Measurements from ENCODE around the gene TMEM121. TPM values are rescaled to one million over a fixed set of nuclear protein-coding genes. Genes with fewer than 3 reads are reported as not detected.
"Not testable (repeated sequence)": the region's sequence is repeated elsewhere in the genome, so short reads cannot be mapped to it uniquely, and the experiment has no call there.

Gene TMEM121
- total RNA-seq, 4 donors from 2014 or later = 3.9 to 6.7 (median 5.2) TPM

DNA sequence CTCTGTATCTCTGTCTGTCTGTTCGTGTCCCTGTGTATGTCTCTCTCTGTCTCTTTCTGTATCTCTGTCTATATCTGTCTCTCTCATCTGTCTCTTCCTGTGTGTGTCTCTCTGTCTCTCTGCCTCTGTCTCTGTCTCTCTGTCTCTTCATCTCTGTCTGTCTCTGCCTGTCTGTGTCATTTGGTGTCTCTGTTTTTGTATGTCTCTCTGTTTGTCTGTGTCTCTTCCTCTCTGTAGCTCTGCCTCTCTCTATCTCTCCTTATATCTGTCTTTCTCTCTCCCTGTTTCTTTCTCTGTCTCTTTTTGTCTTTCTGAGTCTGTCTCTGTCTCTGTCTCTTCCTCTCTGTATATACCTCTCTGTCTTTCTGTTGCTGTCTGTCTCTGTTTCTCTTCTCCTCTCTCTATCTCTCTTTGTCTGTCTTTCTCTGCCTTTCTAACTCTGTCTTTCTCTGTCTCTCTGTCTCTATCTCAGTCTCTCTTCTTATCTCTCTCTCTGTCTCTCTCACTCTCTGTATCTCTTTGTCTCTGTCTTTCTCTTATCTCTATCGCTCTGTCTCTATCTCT is 50.2 kb downstream of the TMEM121 start:
- no peak for TF ChIP-seq POLR2A (IDR thresholded peaks at IDR 0.05)
- TF ChIP-seq, protein P1, sequence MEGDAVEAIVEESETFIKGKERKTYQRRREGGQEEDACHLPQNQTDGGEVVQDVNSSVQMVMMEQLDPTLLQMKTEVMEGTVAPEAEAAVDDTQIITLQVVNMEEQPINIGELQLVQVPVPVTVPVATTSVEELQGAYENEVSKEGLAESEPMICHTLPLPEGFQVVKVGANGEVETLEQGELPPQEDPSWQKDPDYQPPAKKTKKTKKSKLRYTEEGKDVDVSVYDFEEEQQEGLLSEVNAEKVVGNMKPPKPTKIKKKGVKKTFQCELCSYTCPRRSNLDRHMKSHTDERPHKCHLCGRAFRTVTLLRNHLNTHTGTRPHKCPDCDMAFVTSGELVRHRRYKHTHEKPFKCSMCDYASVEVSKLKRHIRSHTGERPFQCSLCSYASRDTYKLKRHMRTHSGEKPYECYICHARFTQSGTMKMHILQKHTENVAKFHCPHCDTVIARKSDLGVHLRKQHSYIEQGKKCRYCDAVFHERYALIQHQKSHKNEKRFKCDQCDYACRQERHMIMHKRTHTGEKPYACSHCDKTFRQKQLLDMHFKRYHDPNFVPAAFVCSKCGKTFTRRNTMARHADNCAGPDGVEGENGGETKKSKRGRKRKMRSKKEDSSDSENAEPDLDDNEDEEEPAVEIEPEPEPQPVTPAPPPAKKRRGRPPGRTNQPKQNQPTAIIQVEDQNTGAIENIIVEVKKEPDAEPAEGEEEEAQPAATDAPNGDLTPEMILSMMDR (IDR thresholded peaks at IDR 0.05) = no peak
- no peak for TF ChIP-seq EP300 (IDR thresholded peaks at IDR 0.05)
- no peaks in the 10 kb centered on the region for H3K9me3 ChIP-seq
- no peaks in the 10 kb centered on the region for H3K4me1 ChIP-seq
- no peak for ATAC-seq
- WGBS, 2 donors (ENCODE audit: low coverage in 1 of 2) = 73% methylated on average over 2 of the region's 2 CpGs; no CpG with 5 or more reads in 1 of the 2 donors
- H3K27me3 ChIP-seq = no peaks in the 10 kb centered on the region
- no peak overlapping the region for H3K27ac ChIP-seq
- no peak overlapping the region for H3K4me3 ChIP-seq
- no peaks in the 10 kb centered on the region for H3K36me3 ChIP-seq

DNA sequence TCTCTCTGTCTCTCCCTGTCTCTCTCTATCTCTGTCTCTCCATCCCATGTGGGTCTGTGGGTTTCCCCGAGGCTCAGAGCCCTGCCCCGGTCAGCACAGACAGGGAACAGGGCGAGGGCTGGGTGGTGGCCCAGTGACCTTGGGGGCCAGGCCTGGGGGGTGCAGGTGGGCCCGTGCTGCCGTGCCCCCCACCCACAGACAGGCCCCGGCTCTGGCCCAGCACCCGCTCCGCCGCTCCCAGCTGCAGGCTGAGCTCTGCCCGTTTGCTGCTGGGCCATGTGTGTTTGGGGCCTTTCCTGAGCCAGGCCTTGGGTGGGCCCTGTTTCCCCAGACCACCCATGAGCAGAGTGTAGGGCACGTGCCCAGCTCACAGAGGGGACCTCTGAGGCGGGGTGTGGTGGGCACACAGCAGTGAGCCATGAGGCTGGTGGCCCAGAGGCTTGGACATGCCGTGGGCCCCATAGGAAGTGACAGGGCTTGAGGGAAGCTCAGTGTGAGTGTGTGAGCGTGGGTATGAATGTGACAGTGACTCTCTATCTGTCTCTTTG is 51.0 kb downstream of the TMEM121 start:
- Histone ChIP-seq H3K4me1 (no peaks in the 10 kb centered on the region), H3K36me3 (no peaks in the 10 kb centered on the region), H3K27me3 (no peaks in the 10 kb centered on the region), H3K9me3 (no peaks in the 10 kb centered on the region), H3K27ac (no peak overlapping the region), H3K4me3 (no peak overlapping the region)
- WGBS, 2 donors (ENCODE audit: low coverage in 1 of 2) = 87% methylated on average over 3 of the region's 14 CpGs; no CpG with 5 or more reads in 1 of the 2 donors
- TF ChIP-seq, protein P1 (IDR thresholded peaks at IDR 0.05) = no peak
- TF ChIP-seq POLR2AphosphoS5 (IDR thresholded peaks at IDR 0.05) = no peak
- no peak for TF ChIP-seq POLR2A (IDR thresholded peaks at IDR 0.05)
- no peak for TF ChIP-seq EP300 (IDR thresholded peaks at IDR 0.05)
- ATAC-seq = no peak

DNA sequence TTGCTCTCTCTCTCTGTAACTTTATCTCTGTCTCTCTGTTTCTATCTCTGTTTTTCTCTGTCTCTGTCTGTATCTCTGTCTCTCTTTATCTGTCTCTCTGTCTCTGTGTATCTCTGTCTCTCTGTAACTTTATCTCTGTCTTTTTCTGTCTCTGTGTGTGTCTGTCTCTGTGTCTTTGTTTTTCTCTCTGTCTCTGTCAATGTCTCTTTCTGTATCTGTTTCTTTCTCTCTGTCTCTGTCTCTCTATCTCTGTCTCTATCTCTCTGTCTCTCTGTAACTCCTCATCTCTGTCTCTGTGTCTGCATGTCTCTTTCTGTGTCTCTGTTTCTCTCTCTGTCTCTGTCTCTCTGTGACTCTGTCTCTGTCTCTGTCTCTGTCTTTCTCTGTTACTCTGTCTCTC is 51.7 kb downstream of the TMEM121 start:
- H3K4me3 ChIP-seq = no peak overlapping the region
- H3K9me3 ChIP-seq = peaks cover 0 to 5% (median 0%) of the 10 kb centered on the region in 3 donors
- H3K4me1 ChIP-seq = no peaks in the 10 kb centered on the region
- ATAC-seq = no peak
- H3K36me3 ChIP-seq = no peaks in the 10 kb centered on the region
- H3K27ac ChIP-seq = no peak overlapping the region
- H3K27me3 ChIP-seq = no peaks in the 10 kb centered on the region
- no peak for TF ChIP-seq POLR2A (IDR thresholded peaks at IDR 0.05)
- no peak for TF ChIP-seq POLR2AphosphoS5 (IDR thresholded peaks at IDR 0.05)

DNA sequence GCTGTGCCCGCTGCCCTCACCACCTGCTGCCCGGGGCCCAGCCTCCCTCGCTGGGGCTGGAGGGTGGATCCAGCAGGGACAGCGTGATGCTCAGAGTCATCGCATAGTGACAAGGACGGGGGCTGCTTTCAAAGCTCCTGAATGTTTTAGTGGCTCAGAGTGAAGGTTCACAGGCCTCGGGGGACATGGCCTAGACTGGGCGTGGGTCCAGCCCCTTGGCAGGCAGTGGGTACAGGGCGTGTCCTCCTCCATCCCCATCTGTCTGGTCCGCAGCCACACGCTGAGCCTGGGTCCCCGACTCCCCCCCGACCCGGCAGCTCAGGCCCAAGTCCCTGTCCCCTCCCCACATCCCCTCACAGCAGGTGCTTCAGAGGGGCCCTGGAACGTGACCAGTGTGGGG is 52.8 kb downstream of the TMEM121 start:
- not testable (repeated sequence) for H3K4me1 ChIP-seq, H3K4me3 ChIP-seq, H3K9me3 ChIP-seq, H3K27me3 ChIP-seq, H3K27ac ChIP-seq, H3K36me3 ChIP-seq, ATAC-seq
- WGBS, 2 donors (ENCODE audit: low coverage in 1 of 2) = no CpG with 5 or more reads among the region's 15 CpGs

Other genes starting within 250 kb of the TMEM121 start
- gene BRF1, start 225.6 kb upstream of the TMEM121 start, total RNA-seq = 10 to 100 TPM; 25.2 to 35.6 (median 30.9) TPM
- 10 to 100 TPM; 61.5 to 91.1 (median 74.7) TPM for gene PACS2, start 211.8 kb upstream of the TMEM121 start, total RNA-seq
- gene TEX22, start 128.0 kb upstream of the TMEM121 start, total RNA-seq = under 1 TPM in 1 of 4 donors, not detected in 3; 0.42 TPM
- gene MTA1, start 106.8 kb upstream of the TMEM121 start, total RNA-seq = 10 to 100 TPM; 48.0 to 83.5 (median 58.7) TPM
- gene CRIP2, start 51.8 kb upstream of the TMEM121 start, total RNA-seq = 100 to 1,000 TPM; 165 to 518 (median 343) TPM
- gene CRIP1, start 39.7 kb upstream of the TMEM121 start, total RNA-seq = 10 to 100 TPM; 11.2 to 57.9 (median 34.2) TPM
- gene TEDC1, start 35.3 kb upstream of the TMEM121 start, total RNA-seq = 1 to 10 TPM; 4.6 to 7.9 (median 5.4) TPM